ENCODE measurements around the gene C2orf74. TPM values are rescaled to one million over a fixed set of nuclear protein-coding genes. Genes with fewer than 3 reads are reported as not detected.

C2orf74 gene
- total and polyA plus RNA-seq, 8 donors, result 1.8 to 46.9 (median 23.6) TPM; not detected in 2

DNA sequence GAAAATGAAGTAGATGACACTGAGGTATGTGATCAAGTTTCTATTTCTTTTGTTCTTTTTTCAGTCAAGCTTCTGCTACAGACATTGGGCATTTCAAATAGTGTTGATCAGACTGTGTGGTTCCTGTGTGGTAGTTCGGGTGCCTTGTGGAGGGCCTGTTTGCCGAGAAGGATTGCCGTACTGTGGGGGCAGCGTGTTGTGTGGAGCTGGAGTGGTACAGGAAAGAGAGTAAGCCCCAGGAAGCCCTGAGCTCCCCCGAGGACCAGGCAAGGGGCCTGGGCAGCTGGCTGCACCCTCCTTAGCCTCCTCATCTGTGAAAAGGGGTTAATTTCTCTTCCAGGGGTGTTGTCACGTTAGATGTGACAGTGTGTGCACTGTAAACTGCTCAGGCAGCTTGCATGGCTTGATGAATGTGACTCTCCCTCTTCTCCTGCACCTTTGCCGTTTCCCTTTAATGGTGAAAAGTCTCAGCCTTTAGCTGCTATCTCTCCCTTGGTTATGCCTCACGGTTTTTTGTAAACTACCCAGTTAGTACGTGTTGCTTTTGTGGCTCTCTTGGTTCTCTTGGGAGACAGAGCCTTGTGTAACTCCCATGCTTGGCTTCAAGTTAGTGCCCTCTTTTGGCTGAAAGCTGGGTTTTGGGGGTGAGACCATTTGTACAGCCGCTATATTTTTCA lies 19.5 kb downstream of the C2orf74 start:
- peak overlapping the region in 3 of 4 donors; percentile 2 to 71 (median 23) for H3K4me3 ChIP-seq

DNA sequence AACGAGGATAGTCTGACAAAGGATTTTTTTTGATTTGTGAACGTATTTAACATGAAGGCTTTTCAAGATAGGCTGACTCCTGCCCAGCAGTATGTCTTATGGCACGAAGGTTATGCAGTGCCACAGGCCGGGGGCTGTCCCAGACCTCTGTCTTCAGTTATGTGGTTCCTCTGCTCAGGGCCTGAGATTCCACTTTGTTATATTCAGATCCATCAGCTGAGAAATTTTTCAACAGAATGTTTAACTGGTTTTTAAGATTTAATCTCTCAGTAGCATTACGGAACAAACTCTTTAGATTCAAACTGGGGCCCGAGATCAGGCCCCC lies 20.0 kb downstream of the C2orf74 start:
- H3K4me1 ChIP-seq, result peaks cover 42 to 75% (median 50%) of the 10 kb centered on the region in 4 donors
- peak overlapping the region in 1 of 4 donors; percentile 23 for H3K4me3 ChIP-seq
- H3K27ac ChIP-seq, result peak overlapping the region in 2 of 5 donors; percentile 38 to 99
- no peak for DNase-seq
- TF ChIP-seq, protein P1, sequence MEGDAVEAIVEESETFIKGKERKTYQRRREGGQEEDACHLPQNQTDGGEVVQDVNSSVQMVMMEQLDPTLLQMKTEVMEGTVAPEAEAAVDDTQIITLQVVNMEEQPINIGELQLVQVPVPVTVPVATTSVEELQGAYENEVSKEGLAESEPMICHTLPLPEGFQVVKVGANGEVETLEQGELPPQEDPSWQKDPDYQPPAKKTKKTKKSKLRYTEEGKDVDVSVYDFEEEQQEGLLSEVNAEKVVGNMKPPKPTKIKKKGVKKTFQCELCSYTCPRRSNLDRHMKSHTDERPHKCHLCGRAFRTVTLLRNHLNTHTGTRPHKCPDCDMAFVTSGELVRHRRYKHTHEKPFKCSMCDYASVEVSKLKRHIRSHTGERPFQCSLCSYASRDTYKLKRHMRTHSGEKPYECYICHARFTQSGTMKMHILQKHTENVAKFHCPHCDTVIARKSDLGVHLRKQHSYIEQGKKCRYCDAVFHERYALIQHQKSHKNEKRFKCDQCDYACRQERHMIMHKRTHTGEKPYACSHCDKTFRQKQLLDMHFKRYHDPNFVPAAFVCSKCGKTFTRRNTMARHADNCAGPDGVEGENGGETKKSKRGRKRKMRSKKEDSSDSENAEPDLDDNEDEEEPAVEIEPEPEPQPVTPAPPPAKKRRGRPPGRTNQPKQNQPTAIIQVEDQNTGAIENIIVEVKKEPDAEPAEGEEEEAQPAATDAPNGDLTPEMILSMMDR (IDR thresholded peaks at IDR 0.05), result no peak
- TF ChIP-seq POLR2A (IDR thresholded peaks at IDR 0.05), result no peak
- TF ChIP-seq EP300 (IDR thresholded peaks at IDR 0.05), result no peak
- TF ChIP-seq POLR2AphosphoS5 (IDR thresholded peaks at IDR 0.05), result no peak
- H3K27me3 ChIP-seq, result no peaks in the 10 kb centered on the region
- H3K36me3 ChIP-seq, result peaks cover 64 to 72% (median 65%) of the 10 kb centered on the region in 4 donors
- no peaks in the 10 kb centered on the region for H3K9me3 ChIP-seq
- intact Hi-C loops (cut with DNase I; ENCODE audit: low total_unique reads), result no loop called here
- 68 to 74% (median 72%) methylated on average over 6 of the region's 6 CpGs for WGBS, 5 donors

More for the DNA sequence above, 19.5 kb downstream of the C2orf74 start:
- intact Hi-C loops (cut with DNase I; ENCODE audit: low total_unique reads), result no loop called here
- 46 to 58% (median 54%) methylated on average over 10 of the region's 10 CpGs for WGBS, 5 donors
- H3K27me3 ChIP-seq, result no peaks in the 10 kb centered on the region
- H3K27ac ChIP-seq, result peak overlapping the region in 3 of 5 donors; percentile 38 to 99 (median 99)
- no peak for DNase-seq
- TF ChIP-seq, protein P1 (IDR thresholded peaks at IDR 0.05), result no peak
- no peak for TF ChIP-seq POLR2AphosphoS5 (IDR thresholded peaks at IDR 0.05)
- no peak for TF ChIP-seq EP300 (IDR thresholded peaks at IDR 0.05)
- TF ChIP-seq POLR2A (IDR thresholded peaks at IDR 0.05), result no peak
- peaks cover 42 to 76% (median 50%) of the 10 kb centered on the region in 4 donors for H3K4me1 ChIP-seq
- peaks cover 59 to 67% (median 60%) of the 10 kb centered on the region in 4 donors for H3K36me3 ChIP-seq
- no peaks in the 10 kb centered on the region for H3K9me3 ChIP-seq

DNA sequence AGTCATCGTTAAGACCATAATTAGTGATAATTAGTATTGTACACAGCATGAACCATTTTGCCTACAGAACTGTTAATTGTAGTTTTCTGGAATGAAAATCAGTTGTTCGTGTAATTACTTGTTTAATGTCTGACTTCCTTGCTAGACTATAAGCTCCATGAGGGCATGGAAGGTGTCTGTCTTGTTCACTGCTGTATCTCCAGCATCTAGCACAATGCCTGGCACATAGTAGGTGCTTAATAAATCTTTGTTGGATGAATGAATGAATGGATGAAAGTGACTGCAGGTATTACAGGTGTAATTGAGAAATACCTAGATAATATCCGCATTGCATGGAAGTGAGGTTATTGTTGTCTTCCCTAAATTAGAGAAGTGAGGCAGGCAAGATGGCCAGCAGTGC lies 21.8 kb downstream of the C2orf74 start:
- intact Hi-C loops (cut with DNase I; ENCODE audit: low total_unique reads), result no loop called here

GRCh38 chr2:61184263-61184662 lies 22.3 kb downstream of the C2orf74 start:
- Histone ChIP-seq H3K9me3 (no peaks in the 10 kb centered on the region), H3K36me3 (peaks cover 78 to 94% (median 87%) of the 10 kb centered on the region in 4 donors), H3K27ac (no peak overlapping the region), H3K27me3 (no peaks in the 10 kb centered on the region), H3K4me3 (no peak overlapping the region), H3K4me1 (peaks cover 27 to 60% (median 36%) of the 10 kb centered on the region in 4 donors)
- WGBS, 5 donors, result 82 to 94% (median 92%) methylated on average over 3 of the region's 3 CpGs
- intact Hi-C loops (cut with DNase I; ENCODE audit: low total_unique reads), result no loop called here
- DNase-seq, result no peak
- TF ChIP-seq EP300 (IDR thresholded peaks at IDR 0.05), result no peak
- TF ChIP-seq POLR2AphosphoS5 (IDR thresholded peaks at IDR 0.05), result no peak
- TF ChIP-seq, protein P1 (IDR thresholded peaks at IDR 0.05), result no peak
- no peak for TF ChIP-seq POLR2A (IDR thresholded peaks at IDR 0.05)

More for the DNA sequence above, 21.8 kb downstream of the C2orf74 start:
- no peaks in the 10 kb centered on the region for H3K27me3 ChIP-seq
- TF ChIP-seq POLR2AphosphoS5 (IDR thresholded peaks at IDR 0.05) (no peak), EP300 (IDR thresholded peaks at IDR 0.05) (no peak)
- no peak overlapping the region for H3K27ac ChIP-seq
- H3K9me3 ChIP-seq, result no peaks in the 10 kb centered on the region
- 94 to 100% (median 98%) methylated on average over 3 of the region's 3 CpGs for WGBS, 5 donors
- no peak for DNase-seq
- peaks cover 80 to 89% (median 82%) of the 10 kb centered on the region in 4 donors for H3K36me3 ChIP-seq
- peaks cover 31 to 64% (median 41%) of the 10 kb centered on the region in 4 donors for H3K4me1 ChIP-seq
- no peak overlapping the region for H3K4me3 ChIP-seq

DNA sequence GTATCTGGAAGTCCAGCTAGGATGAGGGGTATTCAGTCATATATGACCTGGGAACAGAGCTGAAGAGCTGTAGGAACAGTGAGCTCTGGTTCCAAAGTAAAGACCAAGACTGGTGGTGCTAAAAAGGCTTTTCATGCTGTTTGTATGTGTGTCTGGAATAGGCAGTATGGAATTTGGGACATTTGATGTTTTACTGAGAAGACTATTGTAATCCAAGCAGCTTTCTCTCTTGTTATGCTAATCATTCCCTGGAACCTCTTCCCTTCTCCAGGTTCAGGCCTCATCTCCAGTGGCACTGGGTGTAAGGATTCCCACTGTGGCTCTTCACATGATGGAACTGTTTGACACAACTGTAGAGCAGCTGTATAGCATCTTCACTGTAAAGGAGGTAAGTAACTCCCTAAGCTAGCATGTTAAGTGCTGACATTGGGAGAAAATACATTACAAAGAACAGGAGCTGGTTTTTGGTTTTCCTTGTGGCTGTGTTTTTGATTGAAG lies 23.3 kb downstream of the C2orf74 start:
- Histone ChIP-seq H3K27me3 (no peaks in the 10 kb centered on the region), H3K27ac (no peak overlapping the region), H3K9me3 (no peaks in the 10 kb centered on the region), H3K4me3 (no peak overlapping the region), H3K4me1 (peaks cover 17 to 49% (median 26%) of the 10 kb centered on the region in 4 donors), H3K36me3 (peaks cover 85 to 100% (median 97%) of the 10 kb centered on the region in 4 donors)
- no peak for DNase-seq
- TF ChIP-seq, protein P1 (IDR thresholded peaks at IDR 0.05), result no peak
- TF ChIP-seq POLR2AphosphoS5 (IDR thresholded peaks at IDR 0.05) (no peak), EP300 (IDR thresholded peaks at IDR 0.05) (no peak), POLR2A (IDR thresholded peaks at IDR 0.05) (no peak)
- intact Hi-C loops (cut with DNase I; ENCODE audit: low total_unique reads), result no loop called here

All from stomach (tissue), 9 donors.